HG03457 (cell line): ENCODE results near the gene ADAMTS15.

Source experiments
- ATAC-seq: cut with Tn5 transposase; IDR thresholded peaks from one replicate; pipeline ENCODE4 v1.9.1; 2021; ENCODE audit warnings: moderate number of reproducible peaks; ENCODE audit not compliant: unreplicated experiment

Gene ADAMTS15

GRCh38 chr11:130457623-130458409 is 9.4 kb downstream of the ADAMTS15 start:
- no peak for ATAC-seq

GRCh38 chr11:130458410-130458729 is 9.9 kb downstream of the ADAMTS15 start:
- ATAC-seq = no peak

DNA sequence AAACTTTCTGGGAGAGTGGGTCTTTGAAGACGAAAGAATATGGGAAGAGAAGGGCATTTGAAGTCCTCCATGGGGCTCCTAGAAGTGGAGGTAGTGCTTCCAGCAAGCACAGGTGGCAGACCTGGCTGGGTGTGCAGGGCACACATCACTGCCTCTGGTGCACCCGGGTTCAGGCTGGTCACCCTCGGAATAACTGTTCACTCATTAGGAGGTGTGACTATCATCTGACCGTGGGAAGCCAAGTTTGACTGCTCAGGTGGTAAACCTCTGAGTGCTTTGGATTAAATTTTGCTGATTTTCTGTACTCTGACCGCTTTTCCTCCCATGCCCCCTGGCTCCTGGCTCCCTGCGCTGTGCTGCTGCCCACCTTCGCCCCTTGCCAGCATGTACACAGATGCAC is 11.1 kb downstream of the ADAMTS15 start:
- ATAC-seq = no peak

- no peak for ATAC-seq
Observed at GRCh38 chr11:130462101-130462885, 13.8 kb downstream of the ADAMTS15 start.

GRCh38 chr11:130462931-130463330 is 14.5 kb downstream of the ADAMTS15 start:
- no peak for ATAC-seq

DNA sequence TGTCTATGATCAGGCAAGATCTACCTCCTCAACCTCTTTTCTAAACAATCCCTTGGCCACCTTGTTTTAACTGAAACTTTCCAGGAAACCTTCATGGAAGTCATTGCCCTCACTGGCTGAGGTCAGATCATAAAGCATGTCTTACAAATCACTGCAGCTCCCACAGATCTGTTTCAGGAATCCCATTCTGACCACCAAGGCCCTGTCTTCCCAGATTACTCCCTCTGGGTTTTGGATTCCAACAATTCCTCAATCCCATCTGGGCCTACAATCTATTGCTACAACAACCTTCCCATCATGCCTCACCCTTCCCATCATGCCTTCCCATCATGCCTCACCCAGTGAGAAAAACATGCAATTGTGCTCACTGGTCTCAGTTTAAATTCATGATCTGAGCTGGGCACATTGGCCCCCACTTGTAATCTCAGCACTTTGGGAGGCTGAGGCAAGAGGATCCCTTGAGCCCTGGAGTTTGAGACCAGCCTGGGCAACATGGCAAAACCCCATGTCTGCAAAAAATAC is 15.9 kb downstream of the ADAMTS15 start:
- ATAC-seq = no peak

GRCh38 chr11:130465263-130465662 is 16.8 kb downstream of the ADAMTS15 start:
- ATAC-seq = no peak

DNA sequence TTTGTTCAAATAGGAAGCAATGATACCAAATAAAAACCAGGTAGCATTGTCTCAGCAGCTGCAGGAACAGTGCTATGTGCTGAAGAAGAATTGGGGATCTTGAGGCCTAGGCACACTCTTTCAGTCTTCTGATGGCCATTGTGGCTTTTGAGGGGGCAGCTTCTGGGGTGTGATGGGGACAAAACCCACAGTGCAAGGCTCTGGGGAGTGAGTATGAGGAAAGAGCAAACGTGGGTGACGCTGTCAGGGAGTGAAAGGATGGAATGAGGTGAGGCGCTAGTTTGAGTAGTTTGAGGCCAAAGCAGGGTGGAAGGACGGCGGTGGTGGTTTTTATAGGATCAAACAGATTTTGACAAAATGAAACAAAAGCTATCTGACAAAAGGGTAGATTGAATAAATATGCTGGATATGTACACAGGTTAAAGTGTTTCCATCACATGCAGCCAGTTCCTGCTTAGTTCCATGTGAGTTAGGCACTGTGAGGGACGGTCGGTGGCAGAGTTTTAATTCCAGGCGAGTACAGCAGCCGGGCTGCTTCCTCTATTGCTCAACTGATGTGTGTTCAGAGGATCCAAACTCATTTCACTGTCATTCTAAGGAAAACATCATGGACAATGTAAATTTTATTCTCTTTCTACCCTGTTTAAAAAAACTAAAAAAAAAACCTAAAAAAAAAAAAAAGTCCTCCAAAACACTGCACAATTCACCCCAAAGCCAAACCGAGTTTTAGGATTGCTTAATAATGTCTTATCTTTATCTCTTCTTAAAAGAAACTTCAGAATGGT is 18.9 kb downstream of the ADAMTS15 start:
- ATAC-seq = no peak

- no peak for ATAC-seq
Observed at GRCh38 chr11:130469181-130469580, 20.7 kb downstream of the ADAMTS15 start.

GRCh38 chr11:130470832-130471706 is 22.6 kb downstream of the ADAMTS15 start:
- ATAC-seq = no peak

- no peak for ATAC-seq
Observed at GRCh38 chr11:130471731-130472433, 23.4 kb downstream of the ADAMTS15 start.

DNA sequence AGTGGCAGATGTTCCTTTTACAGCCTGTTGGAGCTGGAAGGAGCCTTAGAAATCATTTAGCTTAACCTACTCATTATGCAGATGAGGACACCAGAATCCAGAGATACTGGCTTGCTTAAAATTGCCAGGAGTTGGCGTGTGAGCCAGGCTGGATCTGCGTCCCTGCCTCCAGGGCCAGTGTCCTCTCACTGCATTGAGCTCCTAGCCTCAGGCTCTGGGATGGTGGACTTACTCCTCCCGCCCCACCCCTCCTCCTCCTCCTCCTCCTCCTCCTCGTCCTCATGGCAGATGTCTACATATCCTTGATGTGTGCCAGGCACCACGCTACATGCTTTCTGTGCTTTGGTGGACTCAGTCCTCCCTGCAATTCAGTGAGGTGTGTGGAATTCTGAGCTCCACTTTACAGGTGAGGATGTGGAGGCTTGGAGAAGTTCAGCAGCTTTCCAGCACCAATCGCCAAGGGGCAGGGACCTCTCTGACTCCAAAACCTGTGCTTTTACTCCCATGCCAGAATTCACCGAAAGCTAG is 24.1 kb downstream of the ADAMTS15 start:
- ATAC-seq = no peak

DNA sequence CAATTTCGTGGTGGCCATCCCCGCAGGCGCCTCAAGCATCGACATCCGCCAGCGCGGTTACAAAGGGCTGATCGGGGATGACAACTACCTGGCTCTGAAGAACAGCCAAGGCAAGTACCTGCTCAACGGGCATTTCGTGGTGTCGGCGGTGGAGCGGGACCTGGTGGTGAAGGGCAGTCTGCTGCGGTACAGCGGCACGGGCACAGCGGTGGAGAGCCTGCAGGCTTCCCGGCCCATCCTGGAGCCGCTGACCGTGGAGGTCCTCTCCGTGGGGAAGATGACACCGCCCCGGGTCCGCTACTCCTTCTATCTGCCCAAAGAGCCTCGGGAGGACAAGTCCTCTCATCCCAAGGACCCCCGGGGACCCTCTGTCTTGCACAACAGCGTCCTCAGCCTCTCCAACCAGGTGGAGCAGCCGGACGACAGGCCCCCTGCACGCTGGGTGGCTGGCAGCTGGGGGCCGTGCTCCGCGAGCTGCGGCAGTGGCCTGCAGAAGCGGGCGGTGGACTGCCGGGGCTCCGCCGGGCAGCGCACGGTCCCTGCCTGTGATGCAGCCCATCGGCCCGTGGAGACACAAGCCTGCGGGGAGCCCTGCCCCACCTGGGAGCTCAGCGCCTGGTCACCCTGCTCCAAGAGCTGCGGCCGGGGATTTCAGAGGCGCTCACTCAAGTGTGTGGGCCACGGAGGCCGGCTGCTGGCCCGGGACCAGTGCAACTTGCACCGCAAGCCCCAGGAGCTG is 24.8 kb downstream of the ADAMTS15 start:
- no peak for ATAC-seq

DNA sequence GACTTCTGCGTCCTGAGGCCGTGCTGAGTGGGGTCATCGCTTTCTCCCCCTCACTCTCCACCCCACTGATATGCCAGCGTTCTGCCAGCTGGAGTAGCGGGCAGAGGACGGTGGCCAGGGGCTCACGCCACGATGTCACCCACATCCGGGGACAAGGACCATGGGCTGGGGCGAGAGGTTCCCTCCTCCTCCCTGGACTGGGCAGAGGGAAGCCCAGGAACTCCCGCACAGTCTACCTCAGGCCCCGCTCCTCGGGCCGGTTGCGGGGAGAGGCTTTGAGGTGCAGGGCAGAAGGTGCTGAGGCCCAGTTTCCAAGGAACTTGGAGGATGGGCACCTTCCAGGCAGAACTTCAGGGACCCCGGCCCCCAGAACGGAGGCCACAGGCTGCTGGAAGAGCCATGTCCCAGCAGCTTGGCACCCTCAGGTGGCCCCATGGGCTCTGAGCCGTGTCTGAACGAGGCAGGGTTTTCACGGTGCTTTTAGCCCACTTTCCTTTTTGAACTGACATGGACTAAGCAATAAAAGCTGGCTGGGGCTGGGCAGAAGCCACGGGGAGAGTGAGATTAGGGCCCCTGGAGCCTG is 25.4 kb downstream of the ADAMTS15 start:
- ATAC-seq = no peak

GRCh38 chr11:130474637-130475400 is 26.4 kb downstream of the ADAMTS15 start:
- ATAC-seq = no peak

- ATAC-seq = no peak
Observed at GRCh38 chr11:130475426-130476053, 27.1 kb downstream of the ADAMTS15 start.

GRCh38 chr11:130476200-130476921 is 27.9 kb downstream of the ADAMTS15 start:
- no peak for ATAC-seq
